ENCODE results near the gene SIRT7.

DNA sequence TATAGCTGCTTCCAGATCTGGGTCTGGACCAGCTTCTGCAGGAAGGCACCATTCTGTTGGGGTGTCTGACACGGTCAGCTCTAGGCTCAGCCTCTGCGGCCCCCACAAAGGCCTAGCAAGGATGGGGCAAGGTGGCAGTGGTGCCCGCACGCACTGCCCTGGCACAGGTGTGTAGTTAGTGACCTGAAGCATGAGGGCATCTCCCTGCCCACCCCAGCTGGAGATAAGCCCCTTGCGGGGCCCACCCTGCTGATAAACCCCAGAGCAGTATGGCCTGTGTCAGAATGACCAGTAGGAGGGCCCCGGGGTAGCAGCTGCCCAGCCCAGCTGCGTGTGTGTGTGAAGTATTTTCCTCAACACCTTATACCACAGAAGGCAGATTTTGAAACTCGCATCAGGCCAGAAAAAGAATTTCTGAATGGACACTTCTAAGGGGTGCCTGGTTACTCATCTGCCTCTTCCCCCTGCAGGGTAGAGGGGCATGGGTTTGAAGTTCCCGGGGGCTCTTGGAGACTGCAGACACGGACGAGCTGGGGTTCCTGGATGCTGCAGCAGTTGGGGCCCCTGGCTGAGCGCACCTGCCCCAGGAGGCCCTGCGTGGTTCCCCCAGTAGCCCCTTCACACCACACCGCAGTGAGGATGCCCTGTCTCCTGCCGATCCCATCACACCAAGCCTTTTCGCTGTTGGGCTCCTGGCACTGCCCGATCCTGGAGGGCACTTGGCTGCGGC is 51.4 kb downstream of the SIRT7 start:
- TF ChIP-seq CTCF (IDR thresholded peaks at IDR 0.05) (no peak), POLR2A (IDR thresholded peaks at IDR 0.05) (peak in 1 of 2 donors; percentile 17)

All from gastroesophageal sphincter (tissue), 3 donors.